ENCODE measurements around the gene NPFFR1.

- TF ChIP-seq, protein P1, sequence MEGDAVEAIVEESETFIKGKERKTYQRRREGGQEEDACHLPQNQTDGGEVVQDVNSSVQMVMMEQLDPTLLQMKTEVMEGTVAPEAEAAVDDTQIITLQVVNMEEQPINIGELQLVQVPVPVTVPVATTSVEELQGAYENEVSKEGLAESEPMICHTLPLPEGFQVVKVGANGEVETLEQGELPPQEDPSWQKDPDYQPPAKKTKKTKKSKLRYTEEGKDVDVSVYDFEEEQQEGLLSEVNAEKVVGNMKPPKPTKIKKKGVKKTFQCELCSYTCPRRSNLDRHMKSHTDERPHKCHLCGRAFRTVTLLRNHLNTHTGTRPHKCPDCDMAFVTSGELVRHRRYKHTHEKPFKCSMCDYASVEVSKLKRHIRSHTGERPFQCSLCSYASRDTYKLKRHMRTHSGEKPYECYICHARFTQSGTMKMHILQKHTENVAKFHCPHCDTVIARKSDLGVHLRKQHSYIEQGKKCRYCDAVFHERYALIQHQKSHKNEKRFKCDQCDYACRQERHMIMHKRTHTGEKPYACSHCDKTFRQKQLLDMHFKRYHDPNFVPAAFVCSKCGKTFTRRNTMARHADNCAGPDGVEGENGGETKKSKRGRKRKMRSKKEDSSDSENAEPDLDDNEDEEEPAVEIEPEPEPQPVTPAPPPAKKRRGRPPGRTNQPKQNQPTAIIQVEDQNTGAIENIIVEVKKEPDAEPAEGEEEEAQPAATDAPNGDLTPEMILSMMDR (IDR thresholded peaks at IDR 0.05; ENCODE audit: insufficient read depth, low read length): no peak
- no peak for TF ChIP-seq POLR2AphosphoS5 (IDR thresholded peaks at IDR 0.05; ENCODE audit: low read depth)
- TF ChIP-seq GABPA (IDR thresholded peaks at IDR 0.05; ENCODE audit: low read depth): no peak
These were observed 40.0 kb upstream of the NPFFR1 start for GRCh38 chr10:70323697-70324338.
